Adipocyte (in vitro differentiated cells): ENCODE measurements around the gene HHIPL2.
A peak's percentile ranks its signal among the peaks of the same experiment; 100 is the strongest.

Experiments
- DNase-seq: peaks from one replicate; pipeline ENCODE4 v3.0.0-alpha.2; 2015; ENCODE audit warnings: low read depth
- H3K27me3 ChIP-seq: replicated peaks from 2 replicates; pipeline ENCODE4 v1.7.0; 2013; ENCODE audit warnings: mild to moderate bottlenecking, low read length, moderate library complexity; ENCODE audit not compliant: control insufficient read depth, insufficient read depth
- H3K36me3 ChIP-seq: 2 replicates; pipeline ENCODE4 v1.7.0; 2013; ENCODE audit warnings: low read length, mild to moderate bottlenecking, moderate library complexity; ENCODE audit not compliant: control insufficient read depth, insufficient read depth, severe bottlenecking
- H3K4me1 ChIP-seq: 2 replicates; pipeline ENCODE4 v1.7.0; 2013; ENCODE audit warnings: mild to moderate bottlenecking, low read length, moderate library complexity; ENCODE audit not compliant: control insufficient read depth, insufficient read depth
- H3K4me3 ChIP-seq: 2 replicates; pipeline ENCODE4 v1.7.0; 2013; ENCODE audit warnings: mild to moderate bottlenecking, low read length, moderate library complexity
- H3K9ac ChIP-seq: 2 replicates; pipeline ENCODE4 v1.7.0; 2013; ENCODE audit warnings: mild to moderate bottlenecking, low read length, moderate library complexity
- H3K9me3 ChIP-seq: 2 replicates; pipeline ENCODE4 v1.7.0; 2013; ENCODE audit warnings: mild to moderate bottlenecking, low read length, moderate library complexity; ENCODE audit not compliant: control insufficient read depth

Gene HHIPL2

DNA sequence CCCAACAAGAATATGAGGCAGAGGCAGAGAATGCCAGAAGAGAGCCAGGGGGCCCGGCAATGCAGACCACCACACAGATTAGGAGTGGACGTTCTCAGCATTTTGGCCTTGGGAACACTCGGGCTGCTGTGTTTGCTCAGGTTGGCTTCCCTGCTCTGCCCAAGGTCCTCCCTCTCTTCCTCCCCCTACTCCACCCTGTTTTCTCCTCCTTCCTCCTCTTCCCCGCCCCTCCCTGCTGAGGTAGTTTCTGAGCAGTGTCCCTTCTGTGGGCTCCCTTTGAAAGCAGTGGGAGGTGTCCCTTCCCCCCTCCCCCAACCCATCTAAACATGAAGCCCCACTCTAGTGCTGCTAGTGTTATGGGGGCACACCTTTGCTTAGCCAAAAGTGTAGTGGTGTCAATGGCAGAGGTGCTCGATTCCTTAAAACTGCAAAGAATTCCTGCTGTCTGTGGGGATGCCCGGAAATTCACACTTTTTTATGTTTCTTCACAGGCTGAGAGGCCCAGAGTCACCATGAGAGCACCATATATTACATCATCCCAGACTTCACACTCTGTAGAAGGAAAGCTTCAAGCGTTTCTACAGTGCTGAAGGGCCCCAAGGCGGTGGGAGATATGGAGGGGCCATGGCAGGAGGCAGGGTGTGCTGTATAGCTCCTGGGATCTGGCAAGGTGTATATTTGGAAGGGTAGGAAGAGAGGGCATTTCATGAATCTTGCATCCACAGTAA lies at the start of gene HHIPL2:
HHIPL2 (minus strand) TSS at position 161 of the 728 bp plus-strand sequence; CDS start at position 101, 60 bp downstream.
- Histone ChIP-seq H3K4me3 (peak within 1 kb of the TSS; percentile 19), H3K27me3 (no peaks in the 10 kb centered on the region), H3K9me3 (no peaks in the 10 kb centered on the region), H3K36me3 (no peaks in the 10 kb centered on the region), H3K4me1 (peaks cover 32% of the 10 kb centered on the region), H3K9ac (peak within 1 kb of the TSS; percentile 36)
- DNase-seq: no peak

DNA sequence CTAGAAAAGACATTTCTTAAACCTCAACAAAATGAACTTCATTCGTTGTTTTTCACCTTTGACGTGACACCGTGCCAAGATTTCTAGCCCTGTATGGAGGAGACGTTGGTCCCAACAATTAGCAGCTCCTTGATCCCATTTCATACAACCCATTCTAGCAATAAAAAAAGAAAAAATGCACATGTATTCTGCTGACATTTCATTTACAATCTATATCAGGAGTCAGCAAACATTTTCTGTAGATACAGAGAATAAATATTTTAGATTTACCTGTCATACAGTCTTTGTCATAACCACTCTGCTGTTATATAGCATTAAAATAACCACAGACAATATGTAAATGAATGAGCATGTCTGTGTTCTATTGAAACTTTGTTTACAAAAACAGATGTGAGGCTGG lies 48.8 kb upstream of the HHIPL2 start:
- no peak for DNase-seq
- Histone ChIP-seq H3K27me3 (no peaks in the 10 kb centered on the region), H3K36me3 (no peaks in the 10 kb centered on the region), H3K4me1 (no peaks in the 10 kb centered on the region), H3K9ac (no peak overlapping the region), H3K9me3 (no peaks in the 10 kb centered on the region), H3K4me3 (no peak overlapping the region)

DNA sequence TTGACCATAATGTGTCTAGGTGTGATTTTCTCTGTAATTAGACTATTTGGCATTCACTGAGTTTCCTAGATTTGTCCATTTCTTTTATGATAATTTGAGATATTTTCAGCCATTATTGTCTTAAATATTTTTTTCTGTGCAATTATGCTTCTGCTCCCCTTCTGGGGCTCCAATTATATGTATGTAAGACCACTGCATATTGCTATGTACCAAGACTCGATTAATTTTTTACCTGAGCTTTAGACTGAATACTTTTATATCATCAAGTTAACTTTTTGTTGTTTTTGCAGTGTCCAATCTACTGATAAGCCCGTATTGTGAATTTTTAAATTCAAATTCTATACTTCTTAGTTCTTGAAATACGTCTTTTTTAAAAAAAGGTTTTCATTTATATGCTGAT lies 46.9 kb upstream of the HHIPL2 start:
- no peak for DNase-seq
- Histone ChIP-seq H3K4me1 (peaks cover 5% of the 10 kb centered on the region), H3K4me3 (no peak overlapping the region), H3K9ac (no peak overlapping the region), H3K27me3 (no peaks in the 10 kb centered on the region), H3K36me3 (no peaks in the 10 kb centered on the region), H3K9me3 (no peaks in the 10 kb centered on the region)

DNA sequence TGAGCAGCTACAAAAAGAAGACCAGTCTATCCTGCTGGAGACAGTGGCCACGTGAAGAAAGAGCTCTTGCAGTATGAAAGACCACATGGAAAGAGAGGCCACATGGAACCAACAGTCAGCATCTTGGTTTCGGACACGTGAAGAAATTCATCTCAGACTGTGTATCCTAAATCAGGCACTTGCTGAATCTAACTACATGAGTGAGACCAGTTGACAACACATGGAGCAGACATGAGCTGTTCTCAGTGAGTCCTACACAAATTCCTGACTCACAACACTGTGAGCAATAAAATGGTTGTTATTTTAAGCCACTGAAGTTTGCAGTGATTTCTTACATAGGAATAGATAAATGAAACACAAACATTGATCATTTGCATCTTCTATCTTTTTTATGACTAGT lies 44.3 kb upstream of the HHIPL2 start:
- Histone ChIP-seq H3K9me3 (no peaks in the 10 kb centered on the region), H3K4me1 (peaks cover 16% of the 10 kb centered on the region), H3K4me3 (no peak overlapping the region), H3K27me3 (no peaks in the 10 kb centered on the region), H3K36me3 (peaks cover 2% of the 10 kb centered on the region), H3K9ac (no peak overlapping the region)
- no peak for DNase-seq

DNA sequence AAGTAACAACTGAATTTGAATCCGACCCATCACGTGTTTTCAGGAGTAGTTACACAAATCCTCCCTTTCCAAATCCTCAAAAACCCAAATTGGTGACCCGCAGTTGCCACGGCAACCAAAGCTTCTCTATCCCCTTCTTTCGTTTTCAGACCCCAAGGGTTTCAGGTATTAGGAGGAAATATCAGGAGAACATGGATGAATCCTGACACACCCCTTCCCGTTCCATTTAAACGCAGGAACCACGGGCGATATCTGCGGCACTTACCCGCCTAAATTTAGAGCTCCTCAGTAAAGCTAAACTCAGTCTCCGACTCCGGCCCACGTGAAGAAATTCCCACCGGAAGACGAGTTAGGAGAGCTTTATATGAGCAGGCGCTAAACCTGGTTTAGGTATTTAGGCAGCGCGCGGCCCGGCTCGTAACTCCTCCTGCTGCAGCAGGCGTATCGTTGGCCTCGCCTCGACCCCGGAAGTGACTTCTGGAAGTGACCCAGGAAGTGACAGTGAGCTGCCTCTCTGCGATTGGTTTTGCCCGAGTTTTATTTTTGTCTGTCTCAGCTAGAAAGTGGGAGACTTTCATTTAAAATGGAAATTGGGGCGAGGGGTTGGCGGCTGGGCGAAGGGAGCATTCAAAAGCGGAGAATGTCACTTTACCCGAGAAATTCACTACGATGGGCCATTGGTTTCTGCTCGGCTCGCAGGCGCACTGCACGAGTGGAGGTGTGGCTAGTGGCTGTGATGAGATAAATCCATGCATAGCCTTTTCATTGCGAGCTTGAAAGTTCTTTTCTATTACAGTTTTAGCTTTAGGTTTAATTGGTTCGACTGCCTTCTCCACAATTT lies 41.8 kb upstream of the HHIPL2 start, which contains the start of gene TAF1A:
TAF1A (minus strand) TSS at position 472 of the 841 bp plus-strand sequence.
- peak; percentile 93 for DNase-seq
- Histone ChIP-seq H3K4me3 (peak within 1 kb of the TSS; percentile 97), H3K4me1 (peaks cover 16% of the 10 kb centered on the region), H3K27me3 (no peaks in the 10 kb centered on the region), H3K36me3 (peaks cover 16% of the 10 kb centered on the region), H3K9me3 (no peaks in the 10 kb centered on the region), H3K9ac (peak within 1 kb of the TSS; percentile 91)

DNA sequence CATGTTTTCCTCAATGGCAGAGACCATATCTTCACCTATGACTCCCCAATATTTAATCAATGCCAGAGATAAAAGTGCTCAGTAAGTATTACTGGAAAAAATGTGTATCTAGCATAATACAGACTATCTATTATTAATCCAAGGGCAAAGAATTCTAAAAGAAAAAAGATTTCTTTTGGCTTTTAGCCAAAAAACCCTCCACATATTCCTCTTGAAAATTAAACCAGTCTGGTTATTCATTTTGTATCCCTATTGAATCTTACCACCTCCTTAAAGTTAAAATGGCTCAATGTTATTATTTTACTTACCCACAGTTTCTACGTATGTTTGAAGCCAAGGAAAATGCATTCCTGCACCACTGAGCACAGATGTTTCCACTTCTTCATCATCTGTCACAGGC lies 40.2 kb upstream of the HHIPL2 start:
- peaks cover 16% of the 10 kb centered on the region for H3K4me1 ChIP-seq
- H3K9me3 ChIP-seq: no peaks in the 10 kb centered on the region
- no peak for DNase-seq
- H3K27me3 ChIP-seq: no peaks in the 10 kb centered on the region
- peaks cover 19% of the 10 kb centered on the region for H3K36me3 ChIP-seq
- H3K4me3 ChIP-seq: peak overlapping the region; percentile 97
- H3K9ac ChIP-seq: peak overlapping the region; percentile 91

DNA sequence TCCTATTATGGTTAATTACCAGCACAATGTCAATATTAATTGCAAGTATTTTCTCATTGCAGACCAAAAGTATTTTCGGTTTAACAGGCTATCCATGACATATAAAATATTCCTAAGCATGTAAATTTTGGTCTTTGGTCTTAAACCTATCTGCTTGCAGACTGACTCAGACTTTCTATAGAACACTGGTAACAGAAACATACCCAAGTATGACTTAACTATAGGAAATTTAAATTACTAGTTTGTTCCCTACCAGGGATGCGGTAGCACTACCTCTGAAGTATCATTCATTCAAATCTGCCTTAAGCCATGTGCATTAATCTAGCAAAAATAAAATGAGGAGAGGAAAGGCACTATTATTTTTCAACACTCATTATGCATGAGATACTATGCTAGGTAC lies 38.9 kb upstream of the HHIPL2 start:
- Histone ChIP-seq H3K9ac (no peak overlapping the region), H3K4me1 (peaks cover 23% of the 10 kb centered on the region), H3K9me3 (no peaks in the 10 kb centered on the region), H3K36me3 (peaks cover 27% of the 10 kb centered on the region), H3K27me3 (no peaks in the 10 kb centered on the region), H3K4me3 (no peak overlapping the region)
- no peak for DNase-seq

DNA sequence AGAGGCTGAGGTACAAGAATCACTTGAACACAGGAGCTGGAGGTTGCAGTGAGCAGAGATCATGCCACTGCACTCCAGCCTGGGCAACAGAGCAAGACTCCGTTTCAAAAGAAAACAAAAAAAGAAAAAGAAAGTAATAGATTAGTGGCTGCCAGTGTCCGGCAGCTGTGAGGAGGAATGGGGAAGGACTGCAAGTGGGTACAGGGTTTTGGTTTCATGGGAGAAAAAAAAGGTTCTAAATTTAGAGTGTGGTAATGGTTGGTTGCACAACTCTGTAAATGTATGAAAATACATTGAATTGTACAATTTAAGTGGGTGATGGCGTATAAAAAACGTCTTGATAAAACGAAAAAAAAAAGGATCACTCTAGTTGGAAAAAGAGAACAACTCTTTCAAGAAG lies 35.2 kb upstream of the HHIPL2 start:
- Histone ChIP-seq H3K36me3 (peaks cover 31% of the 10 kb centered on the region), H3K4me3 (no peak overlapping the region), H3K9ac (no peak overlapping the region), H3K9me3 (no peaks in the 10 kb centered on the region), H3K27me3 (no peaks in the 10 kb centered on the region), H3K4me1 (peaks cover 7% of the 10 kb centered on the region)
- no peak for DNase-seq

DNA sequence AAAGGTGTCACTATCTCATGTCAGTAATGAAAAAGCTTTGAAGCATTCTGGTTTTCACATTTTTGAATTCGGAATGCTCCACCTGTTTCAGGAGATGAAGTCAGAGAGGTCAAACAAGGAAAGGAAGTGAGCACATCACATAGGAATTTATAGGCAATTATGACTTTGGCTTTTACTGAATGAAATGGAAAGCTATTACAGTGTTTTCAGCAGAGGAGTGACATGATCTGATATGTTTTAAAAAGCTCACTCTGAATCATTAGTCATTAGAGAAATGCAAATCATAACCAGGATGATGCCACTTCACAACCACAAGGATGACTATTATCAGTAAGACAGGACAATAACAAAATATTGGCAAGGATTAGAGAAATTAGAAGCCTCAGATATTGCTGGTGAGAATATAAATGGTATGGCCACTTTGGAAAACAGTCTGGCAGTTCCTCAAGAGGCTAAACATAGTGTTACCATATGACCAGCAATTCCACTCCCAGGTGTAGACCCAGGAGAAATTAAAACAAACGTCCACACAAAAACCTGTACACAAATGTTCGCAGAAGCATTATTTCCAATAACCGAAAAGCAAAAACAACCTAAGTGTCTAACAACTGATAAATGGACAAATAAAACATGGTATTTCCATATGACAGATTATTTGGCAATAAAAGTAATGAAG lies 34.3 kb upstream of the HHIPL2 start:
- H3K9me3 ChIP-seq: no peaks in the 10 kb centered on the region
- no peak for DNase-seq
- H3K9ac ChIP-seq: no peak overlapping the region
- H3K4me1 ChIP-seq: peaks cover 7% of the 10 kb centered on the region
- H3K27me3 ChIP-seq: no peaks in the 10 kb centered on the region
- peaks cover 33% of the 10 kb centered on the region for H3K36me3 ChIP-seq
- H3K4me3 ChIP-seq: no peak overlapping the region

DNA sequence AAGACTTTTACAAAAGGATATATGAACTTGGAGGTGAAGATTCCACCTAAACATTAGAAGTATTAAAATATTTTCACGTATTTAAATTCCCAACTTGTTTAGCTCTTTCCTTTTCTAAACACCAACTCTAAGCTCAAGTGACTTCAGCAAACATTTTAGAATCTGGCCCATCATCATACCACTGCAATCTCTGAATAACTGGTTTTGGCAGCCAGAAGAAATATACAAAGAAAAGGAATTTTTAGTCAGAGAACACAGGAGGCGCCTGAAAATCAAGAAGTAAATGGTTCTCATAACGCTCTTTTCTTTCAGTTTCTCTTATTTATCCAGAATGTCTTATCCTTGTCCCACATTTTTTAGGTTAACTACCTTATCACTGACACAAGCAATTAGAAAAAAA lies 31.4 kb upstream of the HHIPL2 start:
- Histone ChIP-seq H3K9ac (no peak overlapping the region), H3K36me3 (peaks cover 37% of the 10 kb centered on the region)

DNA sequence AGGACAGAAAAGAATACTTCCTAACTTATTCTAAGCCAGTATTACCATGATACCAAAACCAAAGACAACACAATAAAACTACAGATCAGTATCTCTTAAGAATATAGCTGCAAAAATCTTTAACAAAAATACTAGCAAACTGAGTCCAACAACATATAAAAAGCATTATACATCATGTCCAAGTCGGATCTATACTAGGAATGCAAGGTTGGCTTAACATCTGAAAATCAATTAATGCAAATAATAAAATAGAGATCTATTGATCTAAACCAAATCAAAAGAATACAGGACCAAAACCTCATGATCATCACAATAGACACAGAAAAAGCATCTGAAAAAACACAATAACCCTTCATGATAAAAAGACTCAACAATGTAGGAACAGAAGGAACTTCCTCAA lies 22.9 kb upstream of the HHIPL2 start:
- Histone ChIP-seq H3K4me3 (no peak overlapping the region), H3K9me3 (peaks cover 6% of the 10 kb centered on the region), H3K4me1 (no peaks in the 10 kb centered on the region), H3K9ac (no peak overlapping the region), H3K27me3 (no peaks in the 10 kb centered on the region), H3K36me3 (peaks cover 21% of the 10 kb centered on the region)
- DNase-seq: no peak

More for the DNA sequence above, 31.4 kb upstream of the HHIPL2 start:
- Histone ChIP-seq H3K4me1 (peaks cover 7% of the 10 kb centered on the region), H3K27me3 (no peaks in the 10 kb centered on the region), H3K4me3 (no peak overlapping the region), H3K9me3 (no peaks in the 10 kb centered on the region)
- DNase-seq: no peak
